Upper lobe of left lung (tissue), 4 donors: ENCODE data around the gene ADCY3.

ENCODE experiments used
- EP300 ChIP-seq, 4 donors: sonication (generic); formaldehyde crosslinking; IDR thresholded peaks; one replicate each; pipeline ENCODE4 v1.5.1; 2017; ENCODE audit warnings: antibody characterized with exemption in 4 of 4, control low read depth in 2 of 4
- POLR2A ChIP-seq, 4 donors: fragments of 450-650 bp; IDR thresholded peaks; one replicate each; pipeline ENCODE4 v1.5.1; 2016 to 2017; ENCODE audit warnings: antibody characterized with exemption in 4 of 4, mild to moderate bottlenecking in 2 of 4
- POLR2AphosphoS5 ChIP-seq, 2 donors: sonication (generic); formaldehyde crosslinking; IDR thresholded peaks; one replicate each; pipeline ENCODE4 v1.5.1; 2017; ENCODE audit warnings: antibody characterized with exemption in 2 of 2
- TF ChIP-seq, protein P1 (sequence below), 6 experiments: fragments of 450-650 bp in 4 of 6; fragments of 200-600 bp in 2 of 6; sonication (generic) in 2 of 6; IDR thresholded peaks; one replicate each; pipeline ENCODE4 v1.5.1; 2016 to 2019; ENCODE audit warnings: antibody characterized with exemption in 6 of 6

DNA sequence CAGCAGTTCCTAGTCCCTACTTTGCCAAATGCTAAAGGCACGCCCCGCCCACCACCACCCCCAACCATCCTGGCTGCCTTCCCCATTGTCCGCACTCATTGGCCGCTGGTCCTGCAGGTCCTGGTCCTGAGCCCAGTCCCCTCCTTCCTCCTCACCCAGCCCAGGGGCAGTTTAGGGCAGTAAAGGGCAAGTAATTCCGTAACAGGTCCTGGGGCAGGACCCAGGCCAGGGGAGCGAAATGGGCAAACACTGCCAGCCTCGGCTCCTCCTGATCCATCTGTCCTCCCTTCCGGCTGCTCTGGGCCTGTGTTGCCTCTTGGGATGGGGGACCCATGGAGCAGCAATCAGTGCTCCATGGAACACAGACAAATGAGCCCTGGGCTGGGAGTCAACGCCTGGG is 6.1 kb downstream of the ADCY3 start:
- TF ChIP-seq, protein P1, sequence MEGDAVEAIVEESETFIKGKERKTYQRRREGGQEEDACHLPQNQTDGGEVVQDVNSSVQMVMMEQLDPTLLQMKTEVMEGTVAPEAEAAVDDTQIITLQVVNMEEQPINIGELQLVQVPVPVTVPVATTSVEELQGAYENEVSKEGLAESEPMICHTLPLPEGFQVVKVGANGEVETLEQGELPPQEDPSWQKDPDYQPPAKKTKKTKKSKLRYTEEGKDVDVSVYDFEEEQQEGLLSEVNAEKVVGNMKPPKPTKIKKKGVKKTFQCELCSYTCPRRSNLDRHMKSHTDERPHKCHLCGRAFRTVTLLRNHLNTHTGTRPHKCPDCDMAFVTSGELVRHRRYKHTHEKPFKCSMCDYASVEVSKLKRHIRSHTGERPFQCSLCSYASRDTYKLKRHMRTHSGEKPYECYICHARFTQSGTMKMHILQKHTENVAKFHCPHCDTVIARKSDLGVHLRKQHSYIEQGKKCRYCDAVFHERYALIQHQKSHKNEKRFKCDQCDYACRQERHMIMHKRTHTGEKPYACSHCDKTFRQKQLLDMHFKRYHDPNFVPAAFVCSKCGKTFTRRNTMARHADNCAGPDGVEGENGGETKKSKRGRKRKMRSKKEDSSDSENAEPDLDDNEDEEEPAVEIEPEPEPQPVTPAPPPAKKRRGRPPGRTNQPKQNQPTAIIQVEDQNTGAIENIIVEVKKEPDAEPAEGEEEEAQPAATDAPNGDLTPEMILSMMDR (IDR thresholded peaks at IDR 0.05): no peak
- TF ChIP-seq EP300 (IDR thresholded peaks at IDR 0.05) (no peak), POLR2A (IDR thresholded peaks at IDR 0.05) (no peak), POLR2AphosphoS5 (IDR thresholded peaks at IDR 0.05) (no peak)
